H1 (cell line): ENCODE measurements around the gene SPAG5. TPM values are rescaled to one million over a fixed set of nuclear protein-coding genes. Genes with fewer than 3 reads are reported as not detected.

Experiments
- CTCF ChIA-PET: fragments of 300-600 bp; sonication (Branson Sonifier 250); formaldehyde crosslinking; loops from one replicate; lab custom pipeline; 2021; ENCODE audit not compliant: partially characterized antibody; lab: Charles Lee
- POLR2A ChIA-PET: fragments of 300-600 bp; sonication (Branson Sonifier 250); formaldehyde crosslinking; loops from one replicate; lab custom pipeline; 2021; ENCODE audit warnings: inconsistent platforms; ENCODE audit not compliant: partially characterized antibody; lab: Charles Lee
- DNase-seq, 2 experiments: peaks; one replicate each; pipeline versions ENCODE4 v3.0.0 to v3.0.0-alpha.2; 2010 to 2022; ENCODE audit warnings: low spot score in 2 of 2, low read depth in 1 of 2, mixed read lengths in 1 of 2
- FAIRE-seq: peaks from 2 replicates; lab custom pipeline; 2011; peaks lifted over from hg19 to GRCh38; lab: Jason Lieb, UNC
- H2AFZ ChIP-seq: 2 replicates; pipeline ENCODE4 v1.8.1; 2012; ENCODE audit warnings: low read length, inconsistent platforms
- H2AK5ac ChIP-seq: 2 replicates; pipeline ENCODE4 v1.6.1; 2013; ENCODE audit warnings: low read depth, low read length
- H2BK120ac ChIP-seq: replicated peaks from 2 replicates; pipeline ENCODE3; 2013; ENCODE audit warnings: low read depth, low read length, inconsistent platforms
- H2BK12ac ChIP-seq: 2 replicates; pipeline ENCODE4 v1.6.1; 2013; ENCODE audit warnings: low read depth, low read length
- H2BK15ac ChIP-seq: 2 replicates; pipeline ENCODE4 v1.6.1; 2013; ENCODE audit warnings: low read length
- H2BK20ac ChIP-seq: 2 replicates; pipeline ENCODE4 v1.6.1; 2013; ENCODE audit warnings: low read length
- H2BK5ac ChIP-seq: 2 replicates; pipeline ENCODE4 v1.6.1; 2013; ENCODE audit warnings: low read depth, low read length
- H3K14ac ChIP-seq: 2 replicates; pipeline ENCODE4 v1.6.1; 2013; ENCODE audit warnings: inconsistent platforms; ENCODE audit not compliant: insufficient read length
- H3K18ac ChIP-seq: 2 replicates; pipeline ENCODE4 v1.6.1; 2013; ENCODE audit warnings: low read length; ENCODE audit errors: extremely low read depth
- H3K23ac ChIP-seq: 2 replicates; pipeline ENCODE4 v1.6.1; 2013; ENCODE audit warnings: inconsistent platforms; ENCODE audit not compliant: insufficient read length
- H3K23me2 ChIP-seq: 2 replicates; pipeline ENCODE4 v1.6.1; 2013; ENCODE audit warnings: low read depth, low read length
- H3K27ac ChIP-seq: 2 replicates; pipeline ENCODE4 v1.6.1; 2011; ENCODE audit warnings: low read depth, low read length, inconsistent platforms
- H3K27me3 ChIP-seq, 4 experiments: replicated peaks in 1 of 4; 1 replicate in 1 of 4; 2 replicates in 3 of 4; pipeline versions ENCODE4 v1.6.1 to v1.8.1; 2011 to 2013; ENCODE audit warnings: low read length in 3 of 4, mild to moderate bottlenecking in 3 of 4, inconsistent platforms in 2 of 4, mixed read lengths in 2 of 4, moderate library complexity in 1 of 4; ENCODE audit not compliant: control insufficient read depth in 3 of 4, insufficient read depth in 3 of 4; ENCODE audit errors: extremely low read depth in 1 of 4
- H3K36me3 ChIP-seq, 4 experiments: 2 replicates each; pipeline versions ENCODE4 v1.6.1 to v1.8.1; 2011 to 2013; ENCODE audit warnings: mild to moderate bottlenecking in 4 of 4, low read length in 3 of 4, moderate library complexity in 2 of 4, control low read depth in 1 of 4, inconsistent platforms in 1 of 4; ENCODE audit not compliant: insufficient read depth in 4 of 4, control insufficient read depth in 2 of 4
- H3K4ac ChIP-seq: replicated peaks from 2 replicates; pipeline ENCODE3; 2013; ENCODE audit warnings: low read length, low read depth, mixed read lengths, inconsistent platforms; ENCODE audit not compliant: insufficient read length
- H3K4me1 ChIP-seq, 4 experiments: replicated peaks in 1 of 4; 1 replicate in 1 of 4; 2 replicates in 3 of 4; pipeline versions ENCODE4 v1.6.1 to v1.8.1; 2011 to 2013; ENCODE audit warnings: low read length in 3 of 4, inconsistent platforms in 2 of 4, mixed read lengths in 1 of 4; ENCODE audit not compliant: insufficient read depth in 4 of 4, control insufficient read depth in 3 of 4
- H3K4me2 ChIP-seq, 2 experiments: 2 replicates each; pipeline versions ENCODE4 v1.6.1 to v1.8.1; 2011 to 2013; ENCODE audit warnings: low read depth in 2 of 2, low read length in 2 of 2, control low read depth in 1 of 2, inconsistent platforms in 1 of 2, mild to moderate bottlenecking in 1 of 2; ENCODE audit not compliant: insufficient read depth in 1 of 2
- H3K4me3 ChIP-seq, 4 experiments: fragments of 200-600, 300-600 bp in 1 of 4; sonication (generic), shearing (Covaris generic), sonication (Bioruptor Twin) in 1 of 4; 2 replicates each; pipeline versions ENCODE4 v1.5.1 to v1.8.1; 2011 to 2016; ENCODE audit warnings: low read length in 4 of 4, low read depth in 3 of 4, control low read depth in 2 of 4, inconsistent platforms in 2 of 4, mild to moderate bottlenecking in 2 of 4, mixed read lengths in 1 of 4, moderate library complexity in 1 of 4; ENCODE audit not compliant: insufficient read depth in 2 of 4; ENCODE audit errors: extremely low read depth in 1 of 4
- H3K56ac ChIP-seq: replicated peaks from 2 replicates; pipeline ENCODE3; 2013; ENCODE audit warnings: low read depth, mild to moderate bottlenecking, mixed read lengths, low read length, inconsistent platforms; ENCODE audit not compliant: insufficient read length
- H3K79me1 ChIP-seq: 2 replicates; pipeline ENCODE4 v1.6.1; 2013; ENCODE audit warnings: low read depth, low read length, control low read depth
- H3K79me2 ChIP-seq, 2 experiments: 2 replicates each; pipeline versions ENCODE4 v1.6.1 to v1.8.1; 2012 to 2013; ENCODE audit warnings: low read length in 2 of 2, mild to moderate bottlenecking in 2 of 2, inconsistent platforms in 1 of 2; ENCODE audit not compliant: insufficient read depth in 2 of 2, control insufficient read depth in 1 of 2
- H3K9ac ChIP-seq, 4 experiments: replicated peaks in 1 of 4; 1 replicate in 1 of 4; 2 replicates in 3 of 4; pipeline versions ENCODE4 v1.6.1 to v1.8.1; 2011 to 2013; ENCODE audit warnings: low read depth in 3 of 4, low read length in 3 of 4, control low read depth in 2 of 4, mild to moderate bottlenecking in 2 of 4, moderate library complexity in 2 of 4, inconsistent platforms in 1 of 4; ENCODE audit errors: extremely low read depth in 1 of 4
- H3K9me3 ChIP-seq, 2 experiments: 2 replicates each; pipeline versions ENCODE4 v1.6.1 to v1.8.1; 2012 to 2013; ENCODE audit warnings: mild to moderate bottlenecking in 2 of 2, moderate library complexity in 2 of 2, control low read depth in 1 of 2, inconsistent platforms in 1 of 2, low read depth in 1 of 2, low read length in 1 of 2, mixed read lengths in 1 of 2; ENCODE audit not compliant: insufficient read depth in 2 of 2
- H4K20me1 ChIP-seq, 2 experiments: replicated peaks in 1 of 2; 2 replicates each; pipeline versions ENCODE3 to v1.8.1; 2011 to 2013; ENCODE audit warnings: inconsistent platforms in 2 of 2, low read length in 2 of 2, mild to moderate bottlenecking in 1 of 2; ENCODE audit not compliant: insufficient read depth in 2 of 2, control insufficient read depth in 1 of 2
- H4K5ac ChIP-seq: 2 replicates; pipeline ENCODE4 v1.6.1; 2013; ENCODE audit warnings: low read length, low read depth, mixed read lengths, inconsistent platforms; ENCODE audit not compliant: insufficient read length
- H4K8ac ChIP-seq: 2 replicates; pipeline ENCODE4 v1.8.0; 2013; ENCODE audit warnings: mild to moderate bottlenecking, moderate library complexity, low read length, inconsistent platforms; ENCODE audit not compliant: insufficient read depth; ENCODE audit errors: extremely low read depth
- H4K91ac ChIP-seq: replicated peaks from 2 replicates; pipeline ENCODE3; 2013; ENCODE audit warnings: low read length, mixed read lengths, inconsistent platforms; ENCODE audit not compliant: insufficient read length
- BRCA1 ChIP-seq: IDR thresholded peaks from 2 replicates; pipeline ENCODE4 v1.6.1; 2012; ENCODE audit warnings: low read depth, low read length, improper control_type of control experiment
- CTBP2 ChIP-seq: IDR thresholded peaks from 2 replicates; pipeline ENCODE4 v1.7.0; 2011; ENCODE audit warnings: borderline replicate concordance, mild to moderate bottlenecking, moderate library complexity, mixed read lengths, low read length; ENCODE audit not compliant: insufficient read depth, insufficient read length
- KDM4A ChIP-seq: IDR thresholded peaks from one replicate; pipeline ENCODE4 v1.7.1; 2012; ENCODE audit warnings: low read depth, mild to moderate bottlenecking, moderate library complexity, low read length, inconsistent platforms; ENCODE audit not compliant: severe bottlenecking
- POLR2AphosphoS5 ChIP-seq: IDR thresholded peaks from 2 replicates; pipeline ENCODE4 v1.6.1; 2011; ENCODE audit warnings: low read depth, low read length
- SAP30 ChIP-seq: fragments of 300-600 bp; sonication (generic); IDR thresholded peaks from 2 replicates; pipeline ENCODE4 v1.7.1; 2012; ENCODE audit warnings: low read length, moderate library complexity, mild to moderate bottlenecking, inconsistent platforms; ENCODE audit not compliant: insufficient read depth, insufficient replicate concordance
- SIN3A ChIP-seq, 2 experiments: IDR thresholded peaks in 1 of 2; conservative IDR thresholded peaks in 1 of 2; 2 replicates each; pipeline ENCODE4 v1.6.1; 2011 to 2012; ENCODE audit warnings: low read length in 2 of 2, improper control_type of control experiment in 1 of 2, low read depth in 1 of 2, mild to moderate bottlenecking in 1 of 2
- SP2 ChIP-seq: IDR thresholded peaks from 2 replicates; pipeline ENCODE4 v1.6.1; 2012; ENCODE audit warnings: mild to moderate bottlenecking, low read length, inconsistent platforms
- WGBS, 2 experiments: shearing (Covaris generic) in 1 of 2; methylation state at CpG; one replicate each; pipeline versions ENCODE4 v1.1.6 to v1.1.7; 2013 to 2015; ENCODE audit warnings: low lambda C conversion rate in 2 of 2, mixed read lengths in 2 of 2, inconsistent platforms in 1 of 2, low coverage in 1 of 2, missing lambda C conversion rate in 1 of 2; ENCODE audit not compliant: insufficient replicate concordance in 2 of 2, insufficient coverage in 1 of 2, insufficient read length in 1 of 2; ENCODE audit errors: extremely low coverage in 1 of 2, missing lambda C conversion rate in 1 of 2; 5-methylcytosine and 5-hydroxymethylcytosine counted together
- polyA plus RNA-seq, 7 experiments: library from polyadenylated mRNA; depleted of rRNA in 3 of 7; stranded (reverse) in 5 of 7; unstranded in 2 of 7; fragments of >200 nt in 5 of 7; fragments of 200-250 nt in 2 of 7; gene quantifications; 1 replicate in 5 of 7; 2 replicates in 1 of 7; 4 replicates in 1 of 7; pipeline versions ENCODE4 v1.2.1 to v1.2.3, GENCODE V29; 2011 to 2013; ENCODE audit warnings: missing spikeins in 2 of 7, mixed read lengths in 2 of 7
- total RNA-seq: library from RNA; stranded (reverse); fragmentation: NEBNext Ultra II Directional; extraction: Animal tissue kit (Norgen Biotek cat#: 25700); gene quantifications from 2 replicates; pipeline ENCODE4 v1.2.1, GENCODE V29; 2021
- TF ChIP-seq, protein P1 (sequence below): IDR thresholded peaks from 2 replicates; pipeline ENCODE4 v1.6.1; 2012; ENCODE audit warnings: inconsistent platforms
- TF ChIP-seq, protein P2 (sequence below): IDR thresholded peaks from 2 replicates; pipeline ENCODE4 v1.6.1; 2012; ENCODE audit warnings: inconsistent platforms

Gene SPAG5
- total and polyA plus RNA-seq, 2 of the 8 experiments (the other 6 are each of a cell fraction or from before 2014, with no cell fraction given): 57.1 to 129 TPM

- peaks cover 0 to 6% (median 0%) of the 10 kb centered on the region in 4 experiments; a peak in 3 of 8 replicates for H3K36me3 ChIP-seq
- H3K4me3 ChIP-seq: peak overlapping the region; percentile 79 to 94 (median 90)
- no peak overlapping the region for H2AK5ac ChIP-seq
- H3K23me2 ChIP-seq: peaks cover 6% of the 10 kb centered on the region
- no peak for FAIRE-seq
- H3K23ac ChIP-seq: no peak overlapping the region
- H2BK12ac ChIP-seq: no peak overlapping the region
- H3K79me2 ChIP-seq: peaks cover 0 to 16% of the 10 kb centered on the region in 2 experiments; a peak in 2 of 4 replicates
- no peak overlapping the region for H3K14ac ChIP-seq
- ChIA-PET CTCF (interaction anchor here (0.6 to 6.0 kb wide), 7 partner anchors 22 to 294 kb away, joined by 3 to 58 read pairs (median 4); no protein-coding TSS in a partner anchor), POLR2A (interaction anchor here (0.6 to 4.8 kb wide), 11 partner anchors 13 to 218 kb away, joined by 3 to 23 read pairs (median 4); partner anchors contain the start of gene UNC119)
- H4K8ac ChIP-seq: peak overlapping the region; percentile 84
- peaks cover 3 to 4% of the 10 kb centered on the region in 2 experiments for H4K20me1 ChIP-seq
- H3K79me1 ChIP-seq: no peaks in the 10 kb centered on the region
- no peak overlapping the region for H3K56ac ChIP-seq
- TF ChIP-seq SIN3A (conservative IDR thresholded peaks at IDR 0.05 in 1 of 2, IDR thresholded peaks at IDR 0.05 in 1 of 2; ENCODE audit: low read depth in 1 of 2, low read length in 2 of 2): peak; percentile 20 to 83; a peak in 1 of 4 replicates
- TF ChIP-seq POLR2AphosphoS5: peak; percentile 6; the same call in 1 of the 2 replicates
- TF ChIP-seq BRCA1: no peak
- peak; percentile 77 for TF ChIP-seq SAP30
- TF ChIP-seq SP2: no peak
- TF ChIP-seq, protein P1, sequence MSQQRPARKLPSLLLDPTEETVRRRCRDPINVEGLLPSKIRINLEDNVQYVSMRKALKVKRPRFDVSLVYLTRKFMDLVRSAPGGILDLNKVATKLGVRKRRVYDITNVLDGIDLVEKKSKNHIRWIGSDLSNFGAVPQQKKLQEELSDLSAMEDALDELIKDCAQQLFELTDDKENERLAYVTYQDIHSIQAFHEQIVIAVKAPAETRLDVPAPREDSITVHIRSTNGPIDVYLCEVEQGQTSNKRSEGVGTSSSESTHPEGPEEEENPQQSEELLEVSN: peak; percentile 50; the same call in 1 of the 2 replicates
- TF ChIP-seq, protein P2, sequence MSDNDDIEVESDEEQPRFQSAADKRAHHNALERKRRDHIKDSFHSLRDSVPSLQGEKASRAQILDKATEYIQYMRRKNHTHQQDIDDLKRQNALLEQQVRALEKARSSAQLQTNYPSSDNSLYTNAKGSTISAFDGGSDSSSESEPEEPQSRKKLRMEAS: peak; percentile 67
- TF ChIP-seq CTBP2: peak; percentile 43
- TF ChIP-seq KDM4A: no peak
- H2BK120ac ChIP-seq: no peak overlapping the region
- H4K91ac ChIP-seq: no peak overlapping the region
- H2AFZ ChIP-seq: no peak overlapping the region
- no peak overlapping the region for H3K4ac ChIP-seq
- H2BK5ac ChIP-seq: no peak overlapping the region; the same call in 1 of the 2 replicates
- H3K27ac ChIP-seq: 0 out of 2 replicates have a peak overlapping the region, but pooled peaks have one; percentile 11
- peak in 1 of 2 experiments; percentile 63 for DNase-seq
- H3K27me3 ChIP-seq: peaks cover 0 to 8% (median 4%) of the 10 kb centered on the region in 4 experiments; a peak in 4 of 7 replicates
- no peak overlapping the region for H2BK20ac ChIP-seq
- H3K9ac ChIP-seq: peak overlapping the region; percentile 31 to 82 (median 61); a peak in 6 of 7 replicates
- peak overlapping the region; percentile 34 for H4K5ac ChIP-seq
- H3K4me1 ChIP-seq: peaks cover 0 to 4% (median 1%) of the 10 kb centered on the region in 4 experiments; a peak in 2 of 7 replicates
- H3K9me3 ChIP-seq: no peaks in the 10 kb centered on the region
- H2BK15ac ChIP-seq: no peak overlapping the region
- no peak overlapping the region; the same call in 1 of the 2 replicates for H3K18ac ChIP-seq
- H3K4me2 ChIP-seq: peak overlapping the region; percentile 66 to 88
- WGBS, 2 experiments: 5% methylated on average over 30 of the region's 39 CpGs; no CpG with 5 or more reads in 1 of the 2 experiments
Measured at GRCh38 chr17:28570716-28571360, 28.0 kb downstream of the SPAG5 start.
